Measurements from ENCODE around the gene MYG1.

Gene MYG1

GRCh38 chr12:53344824-53345485, 45.5 kb downstream of the MYG1 start:
- peaks cover 13% of the 10 kb centered on the region for H3K4me1 Mint-ChIP-seq (ENCODE audit: low read depth)
- peak overlapping the region; percentile 95 for H3K27ac Mint-ChIP-seq
- H3K27me3 Mint-ChIP-seq (ENCODE audit: low read depth): peaks cover 15% of the 10 kb centered on the region
- peak overlapping the region; percentile 100 for H3K4me3 Mint-ChIP-seq
- no peaks in the 10 kb centered on the region for H3K9me3 Mint-ChIP-seq
- H3K36me3 Mint-ChIP-seq (ENCODE audit: low read depth): no peaks in the 10 kb centered on the region

- H3K27ac Mint-ChIP-seq: peak overlapping the region; percentile 95
- no peaks in the 10 kb centered on the region for H3K36me3 Mint-ChIP-seq (ENCODE audit: low read depth)
These were observed 46.1 kb downstream of the MYG1 start for GRCh38 chr12:53345486-53346188.

DNA sequence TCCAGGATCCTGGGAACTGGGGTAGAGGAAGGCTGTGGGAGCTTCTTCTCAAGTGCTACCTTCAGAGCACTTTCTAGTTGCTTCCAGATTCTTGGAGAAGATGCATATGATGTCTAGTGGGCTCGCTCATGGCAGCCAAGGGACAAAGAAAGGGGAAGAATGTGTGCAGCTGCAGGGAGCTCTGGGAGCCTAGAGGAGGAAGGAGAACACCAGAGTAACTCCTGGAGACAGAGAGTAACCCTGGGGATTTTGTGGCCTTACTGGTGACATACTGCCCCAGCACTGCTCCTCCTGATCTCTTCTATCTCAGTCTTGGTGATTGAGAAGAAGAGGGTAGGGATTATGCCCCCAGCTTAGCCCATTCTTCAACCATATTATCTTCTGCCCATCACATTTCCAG, 47.0 kb downstream of the MYG1 start:
- Mint-ChIP-seq H3K27me3 (ENCODE audit: low read depth) (peaks cover 7% of the 10 kb centered on the region), H3K4me1 (ENCODE audit: low read depth) (peaks cover 13% of the 10 kb centered on the region), H3K4me3 (no peak overlapping the region), H3K27ac (peak overlapping the region; percentile 14), H3K36me3 (ENCODE audit: low read depth) (no peaks in the 10 kb centered on the region), H3K9me3 (no peaks in the 10 kb centered on the region)

More at GRCh38 chr12:53345486-53346188, 46.1 kb downstream of the MYG1 start:
- peak overlapping the region; percentile 100 for H3K4me3 Mint-ChIP-seq
- H3K4me1 Mint-ChIP-seq (ENCODE audit: low read depth): peaks cover 13% of the 10 kb centered on the region
- H3K9me3 Mint-ChIP-seq: no peaks in the 10 kb centered on the region
- H3K27me3 Mint-ChIP-seq (ENCODE audit: low read depth): peaks cover 13% of the 10 kb centered on the region

GRCh38 chr12:53347905-53348304, 48.4 kb downstream of the MYG1 start:
- no peaks in the 10 kb centered on the region for H3K9me3 Mint-ChIP-seq
- peaks cover 18% of the 10 kb centered on the region for H3K4me1 Mint-ChIP-seq (ENCODE audit: low read depth)
- peaks cover 4% of the 10 kb centered on the region for H3K27me3 Mint-ChIP-seq (ENCODE audit: low read depth)
- H3K36me3 Mint-ChIP-seq (ENCODE audit: low read depth): no peaks in the 10 kb centered on the region
- H3K27ac Mint-ChIP-seq: no peak overlapping the region
- no peak overlapping the region for H3K4me3 Mint-ChIP-seq

DNA sequence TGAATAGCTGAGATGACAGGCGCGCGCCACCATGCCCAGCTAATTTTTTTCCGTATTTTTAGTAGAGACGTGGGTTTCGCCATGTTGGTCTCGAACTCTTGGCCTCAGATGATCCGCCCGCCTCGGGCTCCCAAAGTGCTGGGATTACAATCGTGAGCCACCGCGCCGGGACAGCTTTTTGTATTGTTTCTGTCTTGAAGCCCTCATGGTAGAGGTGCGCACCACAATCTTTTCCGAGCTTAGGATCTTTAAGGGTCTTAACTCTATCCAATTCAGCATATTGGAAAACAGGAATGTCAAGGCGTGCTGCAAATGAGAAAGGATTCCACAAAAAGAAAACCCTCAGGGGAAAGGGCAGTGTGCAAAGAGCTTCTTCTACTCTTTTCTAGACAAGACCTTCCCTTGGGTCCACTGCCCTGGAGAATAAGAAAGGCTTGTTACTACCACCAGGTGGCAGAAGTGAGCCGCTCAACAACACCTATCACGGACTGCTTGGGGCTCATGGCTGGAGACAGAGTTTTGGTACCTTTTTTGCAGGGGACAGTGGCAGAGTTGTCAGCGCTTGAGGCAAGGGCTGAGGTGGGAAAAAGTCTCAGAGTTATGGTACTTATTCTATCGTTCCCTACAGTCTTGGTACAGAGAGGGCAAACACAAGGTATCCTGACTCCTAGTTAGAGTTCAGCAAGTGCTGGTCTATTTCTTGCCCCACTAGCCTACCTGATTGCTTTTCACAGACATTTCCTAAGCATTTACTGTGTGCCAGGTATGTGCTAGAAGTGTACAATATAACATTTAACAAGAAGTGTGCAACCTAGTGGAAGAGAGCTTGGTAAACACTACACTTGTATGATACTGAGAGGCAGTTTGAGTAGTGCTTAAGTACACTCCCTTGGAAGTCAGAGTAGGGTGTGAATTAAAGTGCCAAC, 53.1 kb downstream of the MYG1 start:
- H3K9me3 Mint-ChIP-seq: no peaks in the 10 kb centered on the region
- H3K4me3 Mint-ChIP-seq: no peak overlapping the region
- peaks cover 10% of the 10 kb centered on the region for H3K4me1 Mint-ChIP-seq (ENCODE audit: low read depth)
- H3K27me3 Mint-ChIP-seq (ENCODE audit: low read depth): no peaks in the 10 kb centered on the region
- peak overlapping the region; percentile 28 for H3K27ac Mint-ChIP-seq
- no peaks in the 10 kb centered on the region for H3K36me3 Mint-ChIP-seq (ENCODE audit: low read depth)

DNA sequence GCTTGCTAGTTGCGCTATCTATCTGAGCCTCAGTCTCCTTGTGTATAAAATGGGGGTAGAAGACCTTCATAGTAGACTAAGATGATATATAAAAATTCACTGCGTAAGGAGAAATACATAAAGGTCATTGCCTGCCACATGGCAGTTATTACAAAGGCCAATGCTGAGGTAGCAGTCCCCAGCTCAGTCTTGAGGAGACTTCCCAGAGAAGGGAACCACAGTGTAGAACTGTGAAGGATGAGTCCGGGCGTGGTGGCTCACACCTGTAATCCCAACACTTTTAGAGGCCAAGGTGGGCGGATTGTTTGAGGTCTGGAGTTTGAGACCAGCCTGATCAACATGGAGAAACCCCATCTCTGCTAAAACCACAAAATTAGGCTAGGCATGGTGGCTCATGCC, 53.8 kb downstream of the MYG1 start:
- no peaks in the 10 kb centered on the region for H3K27me3 Mint-ChIP-seq (ENCODE audit: low read depth)
- no peak overlapping the region for H3K27ac Mint-ChIP-seq
- H3K4me3 Mint-ChIP-seq: no peak overlapping the region
- H3K36me3 Mint-ChIP-seq (ENCODE audit: low read depth): no peaks in the 10 kb centered on the region
- peaks cover 10% of the 10 kb centered on the region for H3K4me1 Mint-ChIP-seq (ENCODE audit: low read depth)
- no peaks in the 10 kb centered on the region for H3K9me3 Mint-ChIP-seq

- Mint-ChIP-seq H3K9me3 (no peaks in the 10 kb centered on the region), H3K4me1 (ENCODE audit: low read depth) (peaks cover 10% of the 10 kb centered on the region), H3K27me3 (ENCODE audit: low read depth) (no peaks in the 10 kb centered on the region), H3K4me3 (no peak overlapping the region), H3K36me3 (ENCODE audit: low read depth) (no peaks in the 10 kb centered on the region), H3K27ac (no peak overlapping the region)
These were observed 55.6 kb downstream of the MYG1 start for GRCh38 chr12:53355121-53355520.
